Common myeloid progenitor, CD34-positive (primary cell): Measurements from ENCODE around the gene ASPG.

ENCODE experiments used
- CTCF ChIA-PET: fragments of 350-600 bp; sonication (Branson Sonifier 250); formaldehyde crosslinking; loops from one replicate; lab custom pipeline; 2021; ENCODE audit warnings: antibody characterized with exemption; lab: Charles Lee
- POLR2A ChIA-PET: fragments of 350-600 bp; sonication (Branson Sonifier 250); formaldehyde crosslinking; loops from one replicate; lab custom pipeline; 2021; ENCODE audit warnings: antibody characterized with exemption; lab: Charles Lee
- DNase-seq, 3 donors: peaks; one replicate each; pipeline versions ENCODE4 v3.0.0 to v3.0.0-alpha.2; 2013
- H3K27ac ChIP-seq, 2 experiments: 1 replicate in 1 of 2; 2 replicates in 1 of 2; pipeline ENCODE4 v1.7.0; 2013; ENCODE audit warnings: inconsistent platforms in 2 of 2, low read length in 2 of 2, mild to moderate bottlenecking in 2 of 2, low read depth in 1 of 2, moderate library complexity in 1 of 2; ENCODE audit not compliant: severe bottlenecking in 2 of 2, insufficient read depth in 1 of 2, poor library complexity in 1 of 2
- H3K27me3 ChIP-seq, 5 experiments: replicated peaks in 2 of 5; 1 replicate in 3 of 5; 2 replicates in 2 of 5; pipeline versions ENCODE4 v1.6.1 to v1.7.0; 2013; ENCODE audit warnings: low read length in 4 of 5, mild to moderate bottlenecking in 2 of 5, moderate library complexity in 2 of 5, inconsistent platforms in 1 of 5; ENCODE audit not compliant: insufficient read depth in 5 of 5, control insufficient read depth in 4 of 5
- H3K36me3 ChIP-seq, 4 experiments: 1 replicate in 2 of 4; 2 replicates in 2 of 4; pipeline versions ENCODE4 v1.6.1 to v1.7.0; 2013; ENCODE audit warnings: low read length in 3 of 4, control low read depth in 1 of 4, mild to moderate bottlenecking in 1 of 4; ENCODE audit not compliant: control insufficient read depth in 4 of 4, insufficient read depth in 4 of 4
- H3K4me1 ChIP-seq, 4 experiments: 1 replicate in 3 of 4; 2 replicates in 1 of 4; pipeline versions ENCODE4 v1.6.1 to v1.7.1; 2013; ENCODE audit warnings: low read length in 3 of 4, mild to moderate bottlenecking in 3 of 4, control low read depth in 1 of 4, inconsistent platforms in 1 of 4, moderate library complexity in 1 of 4; ENCODE audit not compliant: control insufficient read depth in 4 of 4, insufficient read depth in 4 of 4; ENCODE audit errors: control extremely low read depth in 1 of 4
- H3K4me3 ChIP-seq, 7 experiments: 1 replicate in 4 of 7; 2 replicates in 3 of 7; pipeline versions ENCODE4 v1.5.1 to v1.7.0; 2013; ENCODE audit warnings: mild to moderate bottlenecking in 7 of 7, low read length in 6 of 7, moderate library complexity in 6 of 7, inconsistent platforms in 2 of 7, low read depth in 2 of 7, control low read depth in 1 of 7; ENCODE audit not compliant: insufficient read depth in 4 of 7, control insufficient read depth in 1 of 7; ENCODE audit errors: extremely low read depth in 1 of 7
- H3K9me3 ChIP-seq, 5 experiments: 1 replicate in 4 of 5; 2 replicates in 1 of 5; pipeline versions ENCODE4 v1.6.1 to v1.7.1; 2013; ENCODE audit warnings: low read length in 4 of 5, mild to moderate bottlenecking in 2 of 5, inconsistent platforms in 1 of 5, low read depth in 1 of 5, moderate library complexity in 1 of 5; ENCODE audit not compliant: control insufficient read depth in 4 of 5, insufficient read depth in 2 of 5; ENCODE audit errors: control extremely low read depth in 1 of 5
- WGBS: methylation state at CpG from one replicate; pipeline ENCODE4 v1.1.5; 2013; ENCODE audit not compliant: insufficient coverage; 5-methylcytosine and 5-hydroxymethylcytosine counted together

The ASPG gene

DNA sequence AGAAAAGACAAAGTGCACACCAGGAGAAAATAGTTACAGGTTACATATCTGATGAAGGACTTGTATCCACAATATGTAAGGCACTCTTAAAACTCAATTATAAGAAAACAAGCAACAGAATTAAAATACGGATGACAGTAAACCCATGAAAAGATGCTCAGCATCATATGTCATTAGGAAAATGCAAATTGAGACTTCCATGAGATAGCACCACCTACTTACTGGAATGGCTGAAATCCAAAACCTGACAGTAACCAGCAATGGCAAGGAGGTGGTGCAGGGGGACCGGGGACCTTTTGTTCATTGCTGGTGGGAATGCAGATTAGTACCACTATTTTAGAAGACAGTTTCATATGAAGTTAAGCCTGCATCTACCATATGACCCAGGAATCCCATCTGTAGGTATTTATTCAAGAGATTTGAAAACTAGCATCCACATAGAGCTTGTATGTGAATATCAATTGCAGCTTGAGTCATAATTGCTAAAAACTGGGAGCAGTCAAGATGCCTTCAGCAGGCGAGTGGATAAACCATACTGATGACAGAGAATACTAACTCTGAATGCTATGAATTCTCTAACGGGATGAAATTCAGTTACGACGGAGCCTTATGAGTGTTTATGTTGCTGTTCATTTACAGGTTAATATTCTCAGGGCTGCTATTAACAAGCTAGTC is 43.9 kb upstream of the ASPG start:
- ChIA-PET CTCF (interaction anchor here (1.1 kb wide), 1 partner anchor 232 kb away, joined by 3 read pairs; no protein-coding TSS in a partner anchor), POLR2A (no interaction called here)
- H3K27ac ChIP-seq, result no peak overlapping the region
- no peak overlapping the region for H3K4me3 ChIP-seq
- H3K4me1 ChIP-seq, result no peaks in the 10 kb centered on the region
- 100% methylated on average over 5 of the region's 6 CpGs for WGBS
- peaks cover 0 to 12% (median 2%) of the 10 kb centered on the region in 5 experiments for H3K27me3 ChIP-seq
- H3K9me3 ChIP-seq, result no peaks in the 10 kb centered on the region
- DNase-seq, result no peak
- no peaks in the 10 kb centered on the region for H3K36me3 ChIP-seq

DNA sequence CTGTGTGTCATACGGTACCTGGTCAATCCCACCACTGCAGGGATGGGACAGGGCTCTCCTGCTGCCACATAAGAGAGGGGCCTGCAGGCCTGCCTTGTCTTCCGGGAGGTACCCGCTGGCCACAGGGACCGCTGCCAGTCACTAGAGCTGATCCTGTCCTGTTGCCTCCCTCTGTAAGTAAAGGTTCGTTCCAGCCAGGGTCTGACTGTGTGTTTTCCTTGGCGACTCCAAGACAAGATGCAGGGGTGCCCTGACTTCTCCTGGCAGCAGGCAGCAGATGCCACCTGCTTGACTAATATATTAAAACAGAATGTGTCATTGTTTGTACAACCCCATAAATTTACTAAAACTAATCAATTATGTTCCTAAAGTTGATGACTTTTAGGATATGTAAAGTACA is 41.5 kb upstream of the ASPG start:
- H3K36me3 ChIP-seq, result no peaks in the 10 kb centered on the region
- ChIA-PET POLR2A (no interaction called here), CTCF (no interaction called here)
- peaks cover 0 to 12% (median 2%) of the 10 kb centered on the region in 5 experiments for H3K27me3 ChIP-seq
- H3K4me1 ChIP-seq, result no peaks in the 10 kb centered on the region
- no peaks in the 10 kb centered on the region for H3K9me3 ChIP-seq
- 100% methylated on average over 5 of the region's 6 CpGs for WGBS
- no peak for DNase-seq
- H3K4me3 ChIP-seq, result no peak overlapping the region
- no peak overlapping the region for H3K27ac ChIP-seq

GRCh38 chr14:104047761-104048160 is 37.7 kb upstream of the ASPG start:
- no peak for DNase-seq
- no peak overlapping the region for H3K27ac ChIP-seq
- H3K9me3 ChIP-seq, result no peaks in the 10 kb centered on the region
- no peak overlapping the region for H3K4me3 ChIP-seq
- no peaks in the 10 kb centered on the region for H3K4me1 ChIP-seq
- peaks cover 0 to 2% (median 0%) of the 10 kb centered on the region in 5 experiments for H3K27me3 ChIP-seq
- WGBS, result no CpG with 5 or more reads among the region's 3 CpGs
- ChIA-PET CTCF (no interaction called here), POLR2A (no interaction called here)
- no peaks in the 10 kb centered on the region for H3K36me3 ChIP-seq

- Histone ChIP-seq H3K27me3 (peaks cover 0 to 4% (median 0%) of the 10 kb centered on the region in 5 experiments), H3K9me3 (no peaks in the 10 kb centered on the region), H3K4me1 (no peaks in the 10 kb centered on the region), H3K27ac (no peak overlapping the region), H3K4me3 (no peak overlapping the region), H3K36me3 (no peaks in the 10 kb centered on the region)
- DNase-seq, result peak in 2 of 3 donors; percentile 10 to 39
- WGBS, result no CpG with 5 or more reads among the region's 2 CpGs
- CTCF ChIA-PET, result interaction anchor here (0.6 to 1.5 kb wide), 4 partner anchors 12 to 80 kb away, joined by 3 read pairs; no protein-coding TSS in a partner anchor
- POLR2A ChIA-PET, result no interaction called here
Measured at GRCh38 chr14:104048758-104049507, 36.6 kb upstream of the ASPG start.

- Histone ChIP-seq H3K27me3 (peaks cover 0 to 6% (median 0%) of the 10 kb centered on the region in 5 experiments), H3K4me1 (no peaks in the 10 kb centered on the region), H3K4me3 (no peak overlapping the region), H3K9me3 (no peaks in the 10 kb centered on the region), H3K36me3 (no peaks in the 10 kb centered on the region), H3K27ac (no peak overlapping the region)
- 98% methylated on average over 9 of the region's 9 CpGs for WGBS
- no peak for DNase-seq
- ChIA-PET CTCF (interaction anchor here (1.4 to 1.5 kb wide), 2 partner anchors 13 to 15 kb away, joined by 3 read pairs; no protein-coding TSS in a partner anchor), POLR2A (no interaction called here)
Measured at GRCh38 chr14:104049576-104050240, 35.8 kb upstream of the ASPG start.

DNA sequence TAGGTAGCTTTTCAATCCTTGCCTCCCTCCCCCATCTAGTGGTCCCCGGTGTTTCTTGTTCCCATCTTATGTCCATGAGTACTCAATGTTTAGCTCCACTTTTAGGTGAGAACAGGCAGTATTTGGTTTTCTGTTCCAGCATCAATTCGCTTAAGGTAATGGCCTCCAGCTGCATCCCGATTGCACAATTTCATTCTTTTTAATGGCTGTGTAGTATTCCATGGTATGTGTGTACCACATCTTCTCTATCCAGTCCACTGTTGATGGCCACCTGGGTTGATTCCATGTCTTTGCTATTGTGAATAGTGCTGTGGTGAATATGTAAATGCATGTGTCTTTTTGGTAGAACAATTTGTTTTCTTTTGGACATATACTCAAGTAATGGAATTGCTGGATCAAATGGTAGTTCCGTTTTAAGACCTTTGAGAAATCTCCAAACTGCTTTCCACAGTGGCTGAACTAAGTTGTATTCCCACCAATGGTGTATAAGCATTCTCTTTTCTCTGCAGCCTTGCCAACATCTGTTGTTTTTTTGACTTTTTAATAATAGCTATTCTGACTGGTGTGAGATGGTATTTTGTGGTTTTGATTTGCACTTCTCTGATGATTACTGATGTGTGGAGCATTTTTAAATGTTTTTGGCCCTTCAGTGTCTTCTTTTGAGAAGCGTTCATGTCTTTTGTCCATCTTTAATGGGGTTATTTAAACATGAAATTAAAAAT is 34.2 kb upstream of the ASPG start:
- Histone ChIP-seq H3K4me3 (no peak overlapping the region), H3K27ac (no peak overlapping the region), H3K4me1 (no peaks in the 10 kb centered on the region), H3K36me3 (no peaks in the 10 kb centered on the region), H3K27me3 (peaks cover 0 to 9% (median 0%) of the 10 kb centered on the region in 5 experiments), H3K9me3 (no peaks in the 10 kb centered on the region)
- WGBS, result 100% methylated on average over 1 of the region's 5 CpGs
- CTCF ChIA-PET, result no interaction called here
- POLR2A ChIA-PET, result no interaction called here
- no peak for DNase-seq
